GM18508 (cell line): ENCODE measurements around the gene BMPR2.
"Not testable (repeated sequence)": the region's sequence is repeated elsewhere in the genome, so short reads cannot be mapped to it uniquely, and the experiment has no call there.

Experiments used
- ATAC-seq: cut with Tn5 transposase; IDR thresholded peaks from one replicate; pipeline ENCODE4 v1.9.1; 2021; ENCODE audit warnings: moderate number of reproducible peaks; ENCODE audit not compliant: insufficient read depth, unreplicated experiment

BMPR2 gene

GRCh38 chr2:202378662-202379358 lies 2.7 kb downstream of the BMPR2 start:
- no peak for ATAC-seq

GRCh38 chr2:202382684-202383083 lies 6.6 kb downstream of the BMPR2 start:
- ATAC-seq, result no peak

DNA sequence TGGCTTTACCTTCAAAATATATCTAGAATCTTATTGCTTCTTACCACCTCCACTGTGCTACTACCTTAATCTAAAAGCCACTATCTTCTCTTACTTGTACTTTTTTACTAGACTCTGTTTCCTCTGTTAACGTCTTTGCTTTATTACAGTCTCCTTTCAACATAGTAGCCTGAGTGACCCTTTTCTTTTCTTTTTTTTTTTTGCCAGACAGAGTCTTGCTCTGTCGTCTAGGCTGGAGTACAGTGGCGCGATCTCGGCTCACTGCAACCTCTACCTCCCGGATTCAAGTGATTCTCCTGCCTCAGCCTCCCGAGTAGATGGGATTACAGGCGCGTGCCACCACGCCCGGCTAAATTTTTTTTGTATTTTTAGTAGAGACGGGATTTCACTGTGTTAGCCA lies 10.4 kb downstream of the BMPR2 start:
- ATAC-seq, result not testable (repeated sequence)

DNA sequence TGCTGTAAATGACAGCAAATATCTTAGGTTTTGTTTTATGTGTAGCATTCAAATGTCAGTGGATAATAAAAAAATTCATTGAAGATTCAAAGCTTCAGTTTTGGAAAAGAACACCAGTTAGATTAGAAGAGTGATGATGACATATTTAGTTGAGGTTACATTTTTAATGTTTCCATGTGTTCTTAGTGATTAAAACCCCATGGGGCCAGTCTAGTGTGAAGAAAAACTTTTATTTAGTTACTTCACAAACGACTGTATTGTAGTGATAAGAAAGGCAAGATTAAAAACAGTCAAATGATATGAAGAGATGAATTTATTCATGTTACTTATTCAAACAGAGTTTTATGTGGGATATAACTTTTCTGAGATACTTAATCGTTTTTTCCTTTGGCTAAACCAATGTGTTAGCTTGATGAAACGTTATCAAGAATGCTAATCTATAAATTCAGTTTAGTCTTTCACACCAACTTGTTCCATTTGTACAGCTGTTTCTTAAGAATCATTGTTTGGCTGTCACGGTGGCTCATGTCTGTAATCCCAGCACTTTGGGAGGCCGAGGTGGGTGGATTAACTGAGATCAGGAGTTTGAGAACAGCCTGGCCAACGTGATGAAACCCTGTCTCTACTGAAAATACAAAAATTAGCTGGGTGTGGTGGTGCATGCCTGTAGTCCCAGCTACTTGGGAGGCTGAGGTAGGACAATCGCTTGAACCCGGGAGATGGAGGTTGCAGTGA lies 11.6 kb downstream of the BMPR2 start:
- ATAC-seq, result no peak

DNA sequence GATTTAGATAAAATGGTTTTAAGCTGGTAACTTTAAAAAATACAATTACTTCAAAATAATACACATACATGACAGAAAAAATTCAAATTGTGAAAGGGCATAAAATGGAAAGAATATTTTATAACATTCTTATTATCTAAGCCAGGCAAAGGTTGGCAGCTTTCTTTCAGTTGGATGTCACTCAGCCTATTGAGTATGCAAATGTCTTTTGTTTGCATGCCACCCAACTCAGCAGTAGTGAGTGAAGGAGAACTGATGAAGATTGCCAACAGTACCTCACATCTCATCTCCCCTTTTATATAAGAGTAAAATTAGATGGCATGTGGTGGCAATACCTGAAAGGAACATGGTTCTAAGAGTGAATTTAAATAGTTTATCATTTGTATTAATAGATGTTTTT lies 24.8 kb downstream of the BMPR2 start:
- ATAC-seq, result no peak

DNA sequence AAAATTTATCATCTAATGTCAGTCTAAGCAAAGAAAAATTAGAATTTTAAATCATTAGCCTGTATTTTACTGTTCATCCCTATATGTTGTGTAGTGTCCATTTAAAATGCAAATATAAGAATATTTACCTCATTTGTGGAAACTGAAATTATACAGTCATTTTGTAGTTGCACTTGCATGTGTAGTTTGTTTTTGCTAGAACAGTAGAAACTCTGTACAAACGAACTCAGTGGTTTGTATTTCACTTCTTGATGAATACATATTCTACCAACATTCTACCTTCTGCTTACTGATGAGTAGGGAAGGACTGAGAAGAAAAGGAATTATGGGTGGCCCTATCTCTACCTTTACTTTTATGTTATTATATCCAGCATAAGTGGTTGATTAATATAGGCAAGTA lies 29.7 kb downstream of the BMPR2 start:
- ATAC-seq, result no peak

- no peak for ATAC-seq
These were observed 30.4 kb downstream of the BMPR2 start for GRCh38 chr2:202406445-202406978.

GRCh38 chr2:202408546-202409140 lies 32.5 kb downstream of the BMPR2 start:
- no peak for ATAC-seq

DNA sequence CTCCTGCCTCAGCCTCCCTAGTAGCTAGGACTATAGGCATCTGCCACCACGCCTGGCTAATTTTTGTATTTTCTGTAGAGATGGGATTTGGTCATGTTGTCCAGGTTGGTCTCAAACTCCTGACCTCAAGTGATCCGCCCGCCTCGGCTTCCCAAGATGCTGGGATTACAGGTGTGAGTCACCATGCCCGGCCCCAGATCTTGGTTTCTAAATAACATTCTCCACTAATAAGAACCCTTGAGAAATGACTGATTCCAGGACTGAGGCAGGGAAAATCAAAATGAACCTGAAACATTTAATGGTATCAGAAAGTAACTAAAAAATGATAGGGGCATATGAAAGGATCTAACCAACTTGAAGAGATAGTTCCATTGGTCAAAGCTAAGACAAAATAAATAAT lies 34.0 kb downstream of the BMPR2 start:
- ATAC-seq, result no peak

DNA sequence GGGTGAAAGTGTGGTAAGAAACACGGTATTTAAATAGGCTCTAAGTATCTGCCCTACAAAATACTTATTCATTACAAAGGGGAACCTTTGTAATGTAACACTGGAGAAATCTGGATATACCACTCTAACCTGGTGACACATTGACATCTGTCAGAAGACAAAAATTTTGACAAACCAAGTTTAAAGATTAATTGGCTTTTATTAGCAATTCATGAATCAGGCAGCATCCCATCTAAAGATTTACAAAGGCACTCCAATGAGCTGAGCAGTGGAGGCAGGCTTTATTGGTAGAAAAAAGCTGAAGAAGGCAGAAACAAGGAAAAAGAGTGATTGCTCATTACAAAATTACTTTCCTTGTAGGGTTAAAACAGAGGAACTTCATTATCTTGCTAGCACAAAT lies 35.0 kb downstream of the BMPR2 start:
- no peak for ATAC-seq

GRCh38 chr2:202418027-202418426 lies 41.9 kb downstream of the BMPR2 start:
- no peak for ATAC-seq

DNA sequence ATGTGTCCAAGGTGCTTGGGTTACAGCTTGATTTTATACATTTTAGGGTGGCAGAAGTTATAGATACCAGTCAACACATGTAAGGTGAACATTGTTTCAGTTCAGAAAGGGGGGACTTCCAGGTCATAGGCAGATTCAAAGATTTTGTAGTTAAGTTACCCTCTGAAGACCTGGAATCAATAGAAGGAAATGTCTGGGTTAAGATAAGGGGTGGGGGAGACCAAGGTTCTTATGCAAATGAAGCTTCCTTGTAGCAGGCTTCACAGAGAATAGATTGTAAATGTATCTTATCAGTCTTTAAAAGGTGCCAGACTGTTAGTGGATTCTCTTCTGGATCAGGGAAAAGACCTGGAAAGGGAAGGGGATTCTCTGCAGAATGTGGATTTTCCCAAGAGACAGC lies 42.4 kb downstream of the BMPR2 start:
- ATAC-seq, result no peak

GRCh38 chr2:202423139-202423538 lies 47.0 kb downstream of the BMPR2 start:
- no peak for ATAC-seq

DNA sequence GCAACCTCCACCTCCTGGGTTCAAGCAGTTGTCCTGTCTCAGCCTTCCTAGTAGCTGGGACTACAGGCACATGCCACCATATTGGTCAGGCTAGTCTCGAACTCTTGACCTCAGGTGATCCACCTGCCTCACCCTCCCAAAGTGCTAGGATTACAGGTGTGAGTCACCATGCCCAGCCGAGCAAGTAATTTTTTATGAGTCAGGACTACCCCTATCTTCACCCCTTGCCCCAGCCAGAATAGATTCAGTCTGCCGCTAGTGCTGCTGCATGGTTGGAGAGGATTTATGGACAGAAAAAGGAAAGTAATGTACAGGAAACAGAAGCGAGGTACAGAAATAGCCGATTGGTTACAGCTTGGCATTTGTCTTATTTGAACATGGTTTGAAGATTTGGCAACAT lies 48.9 kb downstream of the BMPR2 start:
- no peak for ATAC-seq

DNA sequence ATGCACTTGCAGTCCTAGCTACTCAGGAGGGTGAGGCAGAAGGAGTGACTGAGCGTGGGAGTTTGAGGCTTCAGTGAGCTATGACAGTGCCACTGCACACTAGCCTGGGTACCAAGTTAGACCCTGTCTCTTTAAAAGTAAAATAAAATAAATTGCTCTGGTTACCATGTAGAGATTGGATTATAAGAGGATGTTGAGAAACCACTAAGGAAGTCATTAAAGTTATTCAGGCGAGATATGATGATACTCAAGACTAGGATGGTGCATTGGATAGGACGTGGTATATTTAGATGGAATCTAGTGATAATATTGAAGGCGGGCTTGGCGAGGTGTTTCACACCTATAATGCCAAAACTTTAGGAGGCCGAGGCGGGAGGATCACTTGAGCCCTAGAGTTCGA lies 50.6 kb downstream of the BMPR2 start:
- no peak for ATAC-seq

- no peak for ATAC-seq
These were observed 53.2 kb downstream of the BMPR2 start for GRCh38 chr2:202429164-202429980.

DNA sequence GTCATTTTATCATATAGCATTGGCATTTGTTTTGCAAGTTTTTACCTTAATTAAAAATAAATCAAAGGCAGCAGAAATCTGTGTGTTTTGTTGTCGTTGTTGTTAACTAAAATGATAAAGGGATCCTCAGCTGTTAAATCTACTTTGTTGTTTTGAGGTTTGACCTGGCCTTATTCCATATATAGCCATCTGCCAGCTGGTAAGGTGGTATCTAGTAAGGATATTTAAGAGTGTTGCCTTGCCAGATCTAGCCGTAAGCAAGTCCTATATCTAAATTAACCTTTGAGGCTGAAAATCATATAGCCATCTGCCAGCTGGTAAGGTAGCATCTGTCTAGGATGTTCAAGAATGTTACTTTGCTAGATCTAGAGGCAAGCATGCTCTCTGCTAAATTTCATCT lies 56.6 kb downstream of the BMPR2 start:
- ATAC-seq, result no peak

- no peak for ATAC-seq
These were observed 58.3 kb downstream of the BMPR2 start for GRCh38 chr2:202434472-202434871.

- no peak for ATAC-seq
These were observed 60.5 kb downstream of the BMPR2 start for GRCh38 chr2:202436626-202437025.

DNA sequence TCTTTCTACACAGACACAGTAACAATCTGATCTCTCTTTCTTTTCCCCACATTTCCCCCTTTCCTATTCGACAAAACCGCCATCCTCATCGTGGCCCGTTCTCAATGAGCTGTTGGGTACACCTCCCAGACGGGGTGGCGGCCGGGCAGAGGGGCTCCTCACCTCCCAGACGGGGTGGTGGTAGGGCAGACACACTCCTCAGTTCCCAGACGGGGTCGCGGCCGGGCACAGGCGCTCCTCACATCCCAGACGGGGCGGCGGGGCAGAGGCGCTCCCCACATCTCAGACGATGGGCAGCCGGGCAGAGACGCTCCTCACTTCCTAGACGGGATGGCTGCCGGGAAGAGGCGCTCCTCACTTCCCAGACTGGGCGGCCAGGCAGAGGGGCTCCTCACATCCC lies 64.0 kb downstream of the BMPR2 start:
- ATAC-seq, result not testable (repeated sequence)

DNA sequence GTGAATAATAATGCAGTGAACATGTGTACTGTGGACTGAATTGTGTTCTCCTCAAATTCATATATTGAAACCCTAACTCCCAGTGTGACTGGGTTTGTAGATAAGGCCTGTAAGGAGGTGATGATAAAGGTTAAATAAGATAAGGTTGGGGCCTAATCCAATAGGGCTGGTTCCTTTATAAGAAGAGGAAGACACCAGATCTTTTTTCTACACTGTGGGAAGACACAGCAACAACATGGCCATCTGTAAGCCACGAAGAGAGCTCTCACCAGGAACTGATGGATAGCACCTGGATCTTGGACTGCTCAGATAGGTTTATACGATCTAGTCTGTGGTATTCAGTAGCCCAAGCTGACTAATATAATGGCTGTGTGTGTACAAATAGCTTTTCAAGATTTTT lies 66.8 kb downstream of the BMPR2 start:
- ATAC-seq, result no peak
